Stimulated activated CD4-positive, alpha-beta T cell treated with anti-CD3 and anti-CD28 coated beads, Interleukin-2, amount 100 ng/mL, for 24 hours (primary cell): ENCODE measurements around the gene MXD1.

Experiments
- DNase-seq, 2 donors: peaks; one replicate each; pipeline ENCODE4 v3.0.0-alpha.2; 2020

Gene MXD1

DNA sequence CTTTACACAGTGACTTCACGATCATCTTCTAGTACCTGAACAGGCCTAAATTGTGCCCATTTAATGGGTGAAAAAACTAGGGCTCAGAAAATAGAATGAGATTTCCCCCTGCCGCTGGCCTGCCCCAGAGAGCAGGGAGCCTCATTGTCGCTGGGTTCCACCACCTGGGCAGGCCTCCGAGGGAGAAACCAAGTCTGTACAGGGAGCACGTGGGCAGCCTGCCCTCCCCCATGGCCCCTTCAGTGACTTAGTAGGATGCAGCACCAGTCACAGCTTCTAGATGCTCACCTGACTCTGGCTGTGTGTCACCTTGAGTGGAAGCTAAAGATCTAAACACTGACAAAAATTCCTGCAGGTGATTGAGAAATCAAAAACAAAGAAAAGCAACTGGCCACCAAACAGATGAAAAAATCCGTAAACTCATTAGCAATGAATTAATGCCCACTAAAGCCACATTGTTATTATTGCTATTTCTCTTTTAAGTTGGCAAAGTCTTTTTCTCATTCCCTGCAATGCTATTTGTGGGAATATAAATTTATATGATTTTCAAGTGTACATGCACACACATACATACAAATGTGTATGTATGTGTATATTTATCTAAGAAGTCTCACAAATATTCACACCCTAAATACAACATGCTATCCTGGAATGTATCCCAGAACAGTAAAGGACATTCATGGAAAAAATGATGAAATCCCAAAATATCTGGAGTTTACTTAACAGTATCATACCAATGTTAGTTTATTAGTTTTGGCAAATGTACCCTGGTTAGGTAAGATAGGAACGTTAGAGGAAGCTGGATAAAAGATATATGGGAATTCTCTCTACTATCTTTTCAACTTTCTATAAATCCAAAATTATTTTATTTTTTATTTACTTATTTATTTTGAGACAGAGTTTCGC lies 65.2 kb downstream of the MXD1 start:
- DNase-seq, result no peak

DNA sequence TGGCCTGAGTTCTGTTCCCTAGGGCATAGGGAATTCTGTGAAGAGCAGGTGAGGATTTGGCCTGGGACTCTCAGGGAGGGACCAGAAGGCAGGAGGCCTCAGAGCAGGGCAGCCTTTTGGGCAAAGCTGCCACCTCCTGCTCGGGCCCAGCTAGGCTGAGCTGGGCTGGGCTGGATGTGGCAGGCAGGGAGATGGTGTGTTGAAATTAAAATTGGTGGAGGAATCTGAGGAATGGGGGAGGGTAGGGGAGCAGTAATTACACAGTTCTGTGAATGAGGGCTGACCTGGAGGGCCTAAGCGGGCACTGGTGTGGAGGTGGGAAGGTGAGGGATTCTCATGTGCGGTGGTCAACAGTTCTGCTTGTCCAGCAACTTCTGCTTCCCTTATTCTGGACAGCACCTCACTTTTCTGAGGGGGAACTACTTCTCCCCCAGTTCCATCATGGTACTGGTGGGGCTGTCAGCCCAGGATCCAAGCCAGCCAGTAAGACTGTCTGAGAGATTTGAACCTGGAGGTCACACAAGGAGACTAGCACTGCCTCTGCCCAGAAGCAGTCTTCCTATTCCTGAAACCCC lies 68.6 kb downstream of the MXD1 start:
- no peak for DNase-seq

DNA sequence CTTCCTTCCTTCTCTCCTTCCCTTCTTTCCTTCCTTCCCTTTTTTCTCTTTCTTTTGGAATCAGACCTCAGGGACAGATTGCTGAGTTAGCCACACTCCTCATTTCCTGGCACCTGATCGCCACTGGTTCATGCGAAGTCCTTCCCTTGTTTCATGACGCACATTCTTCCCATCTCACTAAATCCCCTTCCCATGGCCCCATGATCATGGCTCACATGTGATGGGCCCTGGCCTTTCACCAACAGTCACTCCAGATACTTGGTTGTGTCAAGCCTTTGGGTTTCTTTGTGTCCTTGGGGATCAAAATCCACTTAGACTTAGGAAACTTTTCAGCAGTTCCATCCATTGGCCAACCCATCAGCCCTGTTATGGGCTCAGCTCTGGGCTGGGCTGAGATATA lies 70.3 kb downstream of the MXD1 start:
- DNase-seq, result no peak

DNA sequence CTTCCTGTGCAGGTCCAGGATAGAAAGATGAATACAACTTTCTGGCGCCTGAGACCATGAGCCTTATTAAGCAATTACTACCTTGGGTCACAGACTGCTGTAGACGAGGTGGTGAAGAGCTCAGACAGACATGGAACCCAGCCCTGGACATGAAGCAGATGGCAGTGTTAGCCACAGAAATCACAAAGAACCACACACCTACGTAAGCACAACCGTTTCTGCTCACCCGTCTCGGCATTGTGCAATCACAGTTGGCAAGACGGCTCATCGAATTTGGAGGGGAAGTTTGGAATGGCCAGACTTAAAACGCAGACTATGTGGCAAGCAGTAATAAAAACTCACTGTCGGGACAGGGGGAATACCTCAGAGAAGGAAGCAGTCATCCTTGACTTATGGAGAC lies 70.8 kb downstream of the MXD1 start:
- DNase-seq, result no peak

DNA sequence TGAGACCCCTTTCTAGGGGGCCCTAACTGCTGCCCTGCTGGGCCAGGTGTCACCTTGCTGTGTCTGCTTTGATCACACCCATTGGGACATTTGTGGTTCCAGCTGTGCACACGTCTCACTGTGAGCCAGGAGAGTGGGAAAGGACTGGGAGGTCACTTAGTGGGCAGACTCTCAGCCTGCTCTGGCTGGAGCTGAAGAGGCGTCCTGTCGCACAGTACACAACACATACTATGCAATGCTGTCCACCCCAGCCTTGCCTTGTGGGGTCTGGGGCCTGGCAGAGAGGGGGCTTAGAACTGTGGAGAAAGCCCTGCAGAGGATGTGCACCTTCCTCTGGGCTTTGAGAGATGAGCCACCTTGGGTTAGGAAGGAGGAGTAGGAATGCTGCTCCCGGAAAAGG lies 71.8 kb downstream of the MXD1 start:
- no peak for DNase-seq

DNA sequence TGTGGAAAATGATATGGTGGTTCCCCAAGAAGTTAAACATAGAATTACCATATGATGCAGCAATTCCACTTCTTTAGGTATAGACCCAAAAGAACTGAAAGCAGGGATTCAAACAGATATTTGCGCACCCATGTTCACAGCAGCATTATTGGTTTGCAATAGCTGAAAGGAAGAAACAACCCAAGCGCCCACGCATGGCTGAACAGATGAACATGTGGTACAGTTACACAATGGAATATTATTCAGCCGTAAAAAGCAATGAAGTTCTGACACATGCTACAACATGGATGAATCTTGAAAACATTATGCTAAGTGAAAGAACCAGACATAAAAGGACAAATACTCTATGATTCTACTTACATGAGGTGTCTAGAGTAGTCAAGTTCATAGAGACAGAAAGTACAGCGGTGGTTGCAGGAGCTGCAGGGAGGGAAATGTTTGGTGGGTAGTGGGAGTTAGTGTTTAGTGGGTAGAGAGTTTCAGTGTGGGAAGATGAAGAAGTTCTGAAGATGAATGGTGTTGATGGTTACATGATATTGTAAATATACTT lies 73.3 kb downstream of the MXD1 start:
- no peak for DNase-seq

DNA sequence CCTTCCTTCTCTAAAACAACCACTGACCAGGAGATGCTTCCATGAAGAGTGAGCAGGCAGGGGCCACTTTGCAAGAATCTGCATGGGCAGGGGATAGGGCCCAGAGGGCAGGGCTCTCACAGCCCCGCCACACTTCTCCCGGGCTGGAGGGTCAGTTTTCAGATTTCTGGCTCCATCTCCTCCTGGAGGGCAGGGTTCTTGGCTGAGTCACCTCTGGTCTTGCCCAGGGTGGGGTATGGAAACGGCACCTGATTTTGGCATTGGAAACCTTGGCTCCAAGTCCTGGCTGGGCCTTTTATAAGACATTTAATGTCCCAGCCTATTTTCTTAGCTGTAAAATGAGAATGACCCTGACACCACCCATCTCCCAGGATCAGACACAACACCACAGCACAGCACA lies 74.1 kb downstream of the MXD1 start:
- no peak for DNase-seq

DNA sequence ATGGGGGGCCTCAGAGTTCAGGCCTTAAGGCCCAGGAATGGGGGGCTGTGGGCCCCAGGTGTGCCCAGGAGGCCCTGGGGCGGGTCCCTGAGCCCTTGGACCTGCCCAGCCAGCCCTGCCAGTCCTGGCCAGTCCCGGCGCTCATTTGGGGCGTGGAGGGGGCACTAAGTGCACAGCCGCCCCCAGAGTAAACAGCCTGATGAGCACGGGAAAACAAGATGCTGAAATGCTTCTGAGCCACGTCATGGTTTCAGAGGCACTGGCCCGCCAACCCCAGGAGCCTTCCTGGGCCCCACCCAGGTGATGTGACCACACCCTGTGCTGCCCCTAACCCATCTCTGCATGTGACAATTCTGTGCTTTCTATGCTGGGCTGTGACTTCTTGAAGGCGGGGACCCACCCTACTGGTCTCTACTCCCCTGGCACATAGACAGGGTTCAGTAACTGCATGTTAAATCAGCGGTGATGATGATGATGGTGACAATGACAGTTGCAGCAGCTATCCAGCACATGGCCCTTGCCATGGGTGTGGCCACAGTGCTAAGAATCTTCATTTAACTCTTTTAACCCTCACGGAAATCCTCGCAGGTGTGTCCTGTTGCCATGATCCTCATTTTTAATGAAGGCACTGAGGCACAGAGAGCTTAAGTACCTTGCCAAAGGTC lies 74.7 kb downstream of the MXD1 start:
- DNase-seq, result no peak
